ENCODE measurements around the gene PLA2G4D. TPM values are rescaled to one million over a fixed set of nuclear protein-coding genes. Genes with fewer than 3 reads are reported as not detected.

The PLA2G4D gene
- total and polyA plus RNA-seq, 4 donors = 0.12 to 0.31 (median 0.15) TPM; not detected in 1

DNA sequence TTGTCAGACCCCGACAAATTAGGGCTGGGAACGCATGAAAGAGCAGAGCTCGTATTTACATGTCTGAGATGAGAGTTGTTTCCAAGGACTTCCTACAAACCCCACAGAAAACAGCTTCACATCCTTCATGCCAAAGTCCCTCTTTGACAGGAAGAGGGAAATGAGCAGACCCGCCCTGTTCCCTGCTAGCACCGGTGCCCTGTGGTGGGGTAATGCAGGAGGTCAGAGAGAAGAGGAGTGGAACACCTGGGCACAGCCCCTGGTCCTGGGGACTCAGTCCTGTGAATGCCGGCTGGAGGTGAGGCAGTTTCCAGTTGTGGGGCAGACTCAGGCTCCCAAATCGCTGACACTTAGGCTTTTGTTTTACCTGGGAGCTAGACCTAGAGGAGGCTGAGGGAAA, 4.0 kb downstream of the PLA2G4D start:
- Histone ChIP-seq H3K4me1 (ENCODE audit: control insufficient read depth in 5 of 5, insufficient read depth in 5 of 5, low read length in 5 of 5) (no peaks in the 10 kb centered on the region), H3K9me3 (ENCODE audit: control insufficient read depth in 4 of 4, insufficient read depth in 3 of 4, low read length in 3 of 4) (no peaks in the 10 kb centered on the region), H3K27ac (ENCODE audit: low read depth in 1 of 2, low read length in 1 of 2) (no peak overlapping the region), H3K36me3 (ENCODE audit: control insufficient read depth in 4 of 4, insufficient read depth in 4 of 4, low read length in 4 of 4) (no peaks in the 10 kb centered on the region), H3K4me3 (no peak overlapping the region), H3K9ac (ENCODE audit: insufficient read depth in 1 of 2, low read length in 2 of 2) (no peak overlapping the region), H3K27me3 (ENCODE audit: control insufficient read depth in 3 of 3, insufficient read depth in 3 of 3, low read length in 2 of 3) (no peaks in the 10 kb centered on the region)
- no peak for ATAC-seq (ENCODE audit: insufficient read depth, low FRiP score)
- DNase-seq = no peak
- TF ChIP-seq, protein P1, sequence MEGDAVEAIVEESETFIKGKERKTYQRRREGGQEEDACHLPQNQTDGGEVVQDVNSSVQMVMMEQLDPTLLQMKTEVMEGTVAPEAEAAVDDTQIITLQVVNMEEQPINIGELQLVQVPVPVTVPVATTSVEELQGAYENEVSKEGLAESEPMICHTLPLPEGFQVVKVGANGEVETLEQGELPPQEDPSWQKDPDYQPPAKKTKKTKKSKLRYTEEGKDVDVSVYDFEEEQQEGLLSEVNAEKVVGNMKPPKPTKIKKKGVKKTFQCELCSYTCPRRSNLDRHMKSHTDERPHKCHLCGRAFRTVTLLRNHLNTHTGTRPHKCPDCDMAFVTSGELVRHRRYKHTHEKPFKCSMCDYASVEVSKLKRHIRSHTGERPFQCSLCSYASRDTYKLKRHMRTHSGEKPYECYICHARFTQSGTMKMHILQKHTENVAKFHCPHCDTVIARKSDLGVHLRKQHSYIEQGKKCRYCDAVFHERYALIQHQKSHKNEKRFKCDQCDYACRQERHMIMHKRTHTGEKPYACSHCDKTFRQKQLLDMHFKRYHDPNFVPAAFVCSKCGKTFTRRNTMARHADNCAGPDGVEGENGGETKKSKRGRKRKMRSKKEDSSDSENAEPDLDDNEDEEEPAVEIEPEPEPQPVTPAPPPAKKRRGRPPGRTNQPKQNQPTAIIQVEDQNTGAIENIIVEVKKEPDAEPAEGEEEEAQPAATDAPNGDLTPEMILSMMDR (IDR thresholded peaks at IDR 0.05; ENCODE audit: control extremely low read depth, extremely low read depth) = no peak
- WGBS, 2 donors = 54 to 57% methylated on average over 7 of the region's 7 CpGs

DNA sequence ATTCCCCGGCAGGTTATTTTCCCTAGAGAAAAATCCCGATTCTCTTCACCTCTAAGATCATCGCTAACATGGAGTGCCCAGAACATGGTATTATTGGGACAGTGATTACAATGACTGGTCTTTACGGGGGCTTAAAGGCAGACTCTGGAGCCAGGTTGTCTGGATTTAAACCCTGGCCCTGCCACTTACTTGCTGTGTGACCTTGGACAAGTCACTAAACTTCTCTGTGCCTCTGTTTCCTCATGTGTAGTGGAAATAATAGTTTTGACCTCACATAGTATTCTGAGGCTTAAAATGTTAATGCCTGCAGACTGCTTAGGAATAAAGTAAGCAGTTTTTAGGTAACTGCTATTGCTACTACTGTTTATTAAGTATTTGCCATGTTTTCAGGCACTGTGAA, 4.4 kb downstream of the PLA2G4D start:
- WGBS, 2 donors = 93 to 96% methylated on average over 4 of the region's 4 CpGs
- Histone ChIP-seq H3K27ac (ENCODE audit: low read depth in 1 of 2, low read length in 1 of 2) (no peak overlapping the region), H3K36me3 (ENCODE audit: control insufficient read depth in 4 of 4, insufficient read depth in 4 of 4, low read length in 4 of 4) (no peaks in the 10 kb centered on the region), H3K4me3 (no peak overlapping the region), H3K9me3 (ENCODE audit: control insufficient read depth in 4 of 4, insufficient read depth in 3 of 4, low read length in 3 of 4) (no peaks in the 10 kb centered on the region), H3K27me3 (ENCODE audit: control insufficient read depth in 3 of 3, insufficient read depth in 3 of 3, low read length in 2 of 3) (no peaks in the 10 kb centered on the region), H3K9ac (ENCODE audit: insufficient read depth in 1 of 2, low read length in 2 of 2) (no peak overlapping the region), H3K4me1 (ENCODE audit: control insufficient read depth in 5 of 5, insufficient read depth in 5 of 5, low read length in 5 of 5) (no peaks in the 10 kb centered on the region)
- DNase-seq (no peak), ATAC-seq (ENCODE audit: insufficient read depth, low FRiP score) (no peak)
- TF ChIP-seq, protein P1 (IDR thresholded peaks at IDR 0.05; ENCODE audit: control extremely low read depth, extremely low read depth) = no peak

DNA sequence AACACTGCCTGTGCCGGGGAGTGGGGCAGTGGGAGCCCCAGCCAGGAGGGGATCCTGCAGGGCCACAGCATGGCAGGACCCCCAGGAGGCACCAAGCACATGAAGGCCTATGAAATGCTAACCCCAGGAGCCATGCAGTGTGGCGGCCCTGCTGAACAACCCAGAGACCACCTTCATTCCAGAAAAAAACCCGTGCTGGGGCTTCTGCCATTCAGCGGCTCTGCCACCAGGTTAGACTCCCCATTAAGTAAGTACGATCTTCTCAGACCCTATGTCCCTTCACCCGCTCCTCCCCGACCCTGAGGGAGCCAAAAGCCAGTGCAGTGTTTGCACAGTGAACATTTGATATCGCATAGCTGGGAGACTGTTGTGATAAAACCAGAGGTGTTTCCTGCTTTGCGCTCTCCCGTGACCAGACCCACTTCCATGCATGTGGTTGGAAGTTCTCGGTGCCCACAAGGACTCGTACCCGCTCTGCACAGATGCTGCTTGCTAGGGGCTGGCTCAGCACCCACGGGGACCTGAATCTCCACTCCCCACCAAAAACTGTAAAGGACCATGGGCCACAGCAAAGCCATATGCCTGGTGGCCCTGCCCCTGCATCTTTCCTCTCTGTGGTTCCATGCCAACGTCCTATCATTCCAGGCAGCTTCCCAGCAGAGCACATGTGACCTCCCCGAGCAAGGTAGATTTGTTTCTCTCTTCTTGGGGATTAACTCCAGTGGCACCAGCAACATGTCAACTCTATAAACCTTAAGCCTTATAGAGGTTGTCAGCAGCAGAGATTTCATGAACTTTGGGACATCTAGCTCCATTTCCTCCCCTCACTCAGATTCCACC, 5.3 kb downstream of the PLA2G4D start:
- Histone ChIP-seq H3K27me3 (ENCODE audit: control insufficient read depth in 3 of 3, insufficient read depth in 3 of 3, low read length in 2 of 3) (no peaks in the 10 kb centered on the region), H3K4me1 (ENCODE audit: control insufficient read depth in 5 of 5, insufficient read depth in 5 of 5, low read length in 5 of 5) (no peaks in the 10 kb centered on the region), H3K9ac (ENCODE audit: insufficient read depth in 1 of 2, low read length in 2 of 2) (no peak overlapping the region), H3K9me3 (ENCODE audit: control insufficient read depth in 4 of 4, insufficient read depth in 3 of 4, low read length in 3 of 4) (no peaks in the 10 kb centered on the region), H3K36me3 (ENCODE audit: control insufficient read depth in 4 of 4, insufficient read depth in 4 of 4, low read length in 4 of 4) (no peaks in the 10 kb centered on the region), H3K27ac (ENCODE audit: low read depth in 1 of 2, low read length in 1 of 2) (no peak overlapping the region), H3K4me3 (no peak overlapping the region)
- TF ChIP-seq, protein P1 (IDR thresholded peaks at IDR 0.05; ENCODE audit: control extremely low read depth, extremely low read depth) = no peak
- WGBS, 2 donors = 52 to 55% methylated on average over 16 of the region's 16 CpGs
- DNase-seq = no peak
- no peak for ATAC-seq (ENCODE audit: insufficient read depth, low FRiP score)

Measured in lung (tissue), 12 donors.